Neuronal stem cell (in vitro differentiated cells): ENCODE results near the gene ASPG.

Experiments used
- DNase-seq: peaks from one replicate; pipeline ENCODE4 v3.0.0-alpha.2; 2013; ENCODE audit warnings: low spot score
- H2AFZ ChIP-seq: one replicate; pipeline ENCODE4 v1.6.1; 2013; ENCODE audit warnings: mild to moderate bottlenecking, low read length, inconsistent platforms
- H2AK5ac ChIP-seq: 2 replicates; pipeline ENCODE4 v1.6.1; 2013; ENCODE audit warnings: low read depth, mild to moderate bottlenecking, inconsistent platforms, low read length, moderate library complexity, mixed read lengths
- H2BK120ac ChIP-seq: 2 replicates; pipeline ENCODE4 v1.6.1; 2013; ENCODE audit warnings: low read depth, mild to moderate bottlenecking, inconsistent platforms, low read length, moderate library complexity, mixed read lengths
- H2BK12ac ChIP-seq: one replicate; pipeline ENCODE4 v1.6.1; 2013; ENCODE audit warnings: low read length, inconsistent platforms
- H2BK15ac ChIP-seq: 2 replicates; pipeline ENCODE4 v1.6.1; 2013; ENCODE audit warnings: mild to moderate bottlenecking, low read length, inconsistent platforms, mixed read lengths
- H2BK5ac ChIP-seq: one replicate; pipeline ENCODE4 v1.6.1; 2013; ENCODE audit warnings: inconsistent platforms, mild to moderate bottlenecking, low read length, moderate library complexity
- H3K14ac ChIP-seq: one replicate; pipeline ENCODE4 v1.6.1; 2013; ENCODE audit warnings: low read length, inconsistent platforms
- H3K18ac ChIP-seq: 2 replicates; pipeline ENCODE4 v1.6.1; 2013; ENCODE audit warnings: low read length, inconsistent platforms
- H3K23ac ChIP-seq: 2 replicates; pipeline ENCODE4 v1.6.1; 2013; ENCODE audit warnings: low read depth, mild to moderate bottlenecking, mixed read lengths, low read length, inconsistent platforms; ENCODE audit not compliant: poor library complexity
- H3K27ac ChIP-seq: replicated peaks from 3 replicates; pipeline ENCODE4 v1.5.1; 2013; ENCODE audit warnings: low read length, inconsistent platforms
- H3K27me3 ChIP-seq, 3 experiments: 2 replicates each; pipeline ENCODE4 v1.6.1; 2013; ENCODE audit warnings: low read length in 3 of 3, mild to moderate bottlenecking in 2 of 3, inconsistent platforms in 1 of 3, low read depth in 1 of 3, mixed read lengths in 1 of 3, moderate library complexity in 1 of 3; ENCODE audit not compliant: control insufficient read depth in 3 of 3, insufficient read depth in 3 of 3
- H3K36me3 ChIP-seq, 2 donors: replicated peaks in 1 of 2; 2 replicates each; pipeline ENCODE4 v1.6.1; 2013; ENCODE audit warnings: low read length in 2 of 2; ENCODE audit not compliant: control insufficient read depth in 2 of 2, insufficient read depth in 2 of 2
- H3K4ac ChIP-seq: 2 replicates; pipeline ENCODE4 v1.6.1; 2013; ENCODE audit warnings: inconsistent platforms, mild to moderate bottlenecking, low read length, moderate library complexity
- H3K4me1 ChIP-seq, 2 donors: 1 replicate in 1 of 2; 2 replicates in 1 of 2; pipeline ENCODE4 v1.6.1; 2013; ENCODE audit warnings: low read length in 2 of 2, low read depth in 1 of 2; ENCODE audit not compliant: control insufficient read depth in 2 of 2, insufficient read depth in 1 of 2
- H3K4me2 ChIP-seq: one replicate; pipeline ENCODE4 v1.6.1; 2013; ENCODE audit warnings: mild to moderate bottlenecking, low read length, inconsistent platforms; ENCODE audit not compliant: insufficient read depth, poor library complexity, severe bottlenecking
- H3K4me3 ChIP-seq, 2 donors: 2 replicates each; pipeline ENCODE4 v1.5.1; 2013; ENCODE audit warnings: low read length in 2 of 2, mild to moderate bottlenecking in 2 of 2, inconsistent platforms in 1 of 2, moderate library complexity in 1 of 2
- H3K79me1 ChIP-seq: one replicate; pipeline ENCODE4 v1.6.1; 2013; ENCODE audit warnings: low read depth, mild to moderate bottlenecking, inconsistent platforms, low read length, moderate library complexity
- H3K9ac ChIP-seq: one replicate; pipeline ENCODE4 v1.6.1; 2013; ENCODE audit warnings: mild to moderate bottlenecking, low read depth, low read length, inconsistent platforms; ENCODE audit not compliant: poor library complexity
- H3K9me3 ChIP-seq, 2 donors: replicated peaks in 1 of 2; 2 replicates each; pipeline versions ENCODE3 to v1.6.1; 2013; ENCODE audit warnings: low read length in 2 of 2, mild to moderate bottlenecking in 2 of 2, inconsistent platforms in 1 of 2, low read depth in 1 of 2, mixed read lengths in 1 of 2, moderate library complexity in 1 of 2; ENCODE audit not compliant: control insufficient read depth in 2 of 2, insufficient read depth in 1 of 2
- H4K8ac ChIP-seq: one replicate; pipeline ENCODE4 v1.6.1; 2013; ENCODE audit warnings: low read depth, mild to moderate bottlenecking, inconsistent platforms, low read length, moderate library complexity
- H4K91ac ChIP-seq: one replicate; pipeline ENCODE4 v1.6.1; 2013; ENCODE audit warnings: low read length, low read depth, mild to moderate bottlenecking, inconsistent platforms; ENCODE audit not compliant: poor library complexity
- WGBS, 2 donors: extraction: QIAGEN DNeasy Blood & Tissue Kit; methylation state at CpG; one replicate each; pipeline ENCODE4 v1.1.7; 2013; ENCODE audit warnings: missing lambda C conversion rate in 2 of 2, mixed read lengths in 1 of 2; ENCODE audit not compliant: insufficient read length in 2 of 2, insufficient replicate concordance in 1 of 2; ENCODE audit errors: extremely low coverage in 2 of 2; 5-methylcytosine and 5-hydroxymethylcytosine counted together

The ASPG gene

GRCh38 chr14:104081261-104081835 is 4.2 kb upstream of the ASPG start:
- peak overlapping the region; percentile 60 for H3K9ac ChIP-seq
- H3K79me1 ChIP-seq, result no peaks in the 10 kb centered on the region
- H3K27ac ChIP-seq, result no peak overlapping the region
- no peak for DNase-seq
- H2AFZ ChIP-seq, result no peak overlapping the region
- peak overlapping the region; percentile 97 for H2AK5ac ChIP-seq
- H4K8ac ChIP-seq, result peak overlapping the region; percentile 65
- peak overlapping the region; percentile 26 for H2BK15ac ChIP-seq
- no CpG with 5 or more reads among the region's 17 CpGs for WGBS, 2 donors
- H3K4ac ChIP-seq, result no peak overlapping the region
- H3K4me1 ChIP-seq, result no peaks in the 10 kb centered on the region
- peak overlapping the region; percentile 35 for H2BK5ac ChIP-seq
- peak overlapping the region; percentile 8 for H3K14ac ChIP-seq
- peak overlapping the region; percentile 6 for H3K23ac ChIP-seq
- H3K36me3 ChIP-seq, result no peaks in the 10 kb centered on the region
- no peak overlapping the region for H3K4me3 ChIP-seq
- peaks cover 0 to 54% (median 0%) of the 10 kb centered on the region in 3 experiments for H3K27me3 ChIP-seq
- peak overlapping the region; percentile 91 for H2BK120ac ChIP-seq
- H3K18ac ChIP-seq, result peak overlapping the region; percentile 31
- H4K91ac ChIP-seq, result no peak overlapping the region
- H3K9me3 ChIP-seq, result no peaks in the 10 kb centered on the region
- peak overlapping the region; percentile 90 for H2BK12ac ChIP-seq
- no peak overlapping the region for H3K4me2 ChIP-seq

- Histone ChIP-seq H2BK120ac (no peak overlapping the region), H3K27me3 (peaks cover 0 to 60% (median 0%) of the 10 kb centered on the region in 3 experiments), H4K8ac (no peak overlapping the region), H2BK5ac (peak overlapping the region; percentile 24), H3K14ac (peak overlapping the region; percentile 82), H2AK5ac (peak overlapping the region; percentile 97), H2BK15ac (no peak overlapping the region), H3K36me3 (no peaks in the 10 kb centered on the region), H3K4ac (no peak overlapping the region), H3K23ac (no peak overlapping the region), H3K79me1 (no peaks in the 10 kb centered on the region), H3K4me3 (no peak overlapping the region), H2AFZ (no peak overlapping the region), H2BK12ac (no peak overlapping the region), H3K9me3 (no peaks in the 10 kb centered on the region), H4K91ac (no peak overlapping the region), H3K9ac (no peak overlapping the region), H3K27ac (no peak overlapping the region), H3K4me1 (no peaks in the 10 kb centered on the region), H3K18ac (peak overlapping the region; percentile 80), H3K4me2 (no peak overlapping the region)
- WGBS, 2 donors, result no CpG with 5 or more reads among the region's 15 CpGs
- DNase-seq, result no peak
Observed at GRCh38 chr14:104081951-104082464, 3.5 kb upstream of the ASPG start.

- no peak overlapping the region for H3K23ac ChIP-seq
- no peak overlapping the region for H2AFZ ChIP-seq
- H3K9me3 ChIP-seq, result no peaks in the 10 kb centered on the region
- H3K27ac ChIP-seq, result no peak overlapping the region
- no peaks in the 10 kb centered on the region for H3K36me3 ChIP-seq
- no peak overlapping the region for H2BK15ac ChIP-seq
- H4K8ac ChIP-seq, result no peak overlapping the region
- peak overlapping the region; percentile 6 for H3K4ac ChIP-seq
- DNase-seq, result no peak
- H2BK120ac ChIP-seq, result no peak overlapping the region
- H3K14ac ChIP-seq, result peak overlapping the region; percentile 47
- no peak overlapping the region for H3K9ac ChIP-seq
- no peak overlapping the region for H2BK5ac ChIP-seq
- H3K4me2 ChIP-seq, result no peak overlapping the region
- no peak overlapping the region for H3K4me3 ChIP-seq
- H2AK5ac ChIP-seq, result peak overlapping the region; percentile 74
- no peaks in the 10 kb centered on the region for H3K4me1 ChIP-seq
- no peaks in the 10 kb centered on the region for H3K79me1 ChIP-seq
- H4K91ac ChIP-seq, result peak overlapping the region; percentile 53
- no peak overlapping the region for H2BK12ac ChIP-seq
- no CpG with 5 or more reads among the region's 12 CpGs for WGBS, 2 donors
- H3K27me3 ChIP-seq, result peaks cover 0 to 68% (median 0%) of the 10 kb centered on the region in 3 experiments
- peak overlapping the region; percentile 65 for H3K18ac ChIP-seq
Observed at GRCh38 chr14:104082807-104083206, 2.7 kb upstream of the ASPG start.

- no peak overlapping the region for H2AK5ac ChIP-seq
- H3K27me3 ChIP-seq, result peaks cover 0 to 76% (median 0%) of the 10 kb centered on the region in 3 experiments
- no CpG with 5 or more reads among the region's 16 CpGs for WGBS, 2 donors
- peak overlapping the region; percentile 90 for H2BK5ac ChIP-seq
- H2BK120ac ChIP-seq, result no peak overlapping the region
- no peaks in the 10 kb centered on the region for H3K36me3 ChIP-seq
- H2BK12ac ChIP-seq, result no peak overlapping the region
- H4K91ac ChIP-seq, result no peak overlapping the region
- H3K27ac ChIP-seq, result no peak overlapping the region
- no peak overlapping the region for H3K23ac ChIP-seq
- H3K4me1 ChIP-seq, result no peaks in the 10 kb centered on the region
- H3K9ac ChIP-seq, result no peak overlapping the region
- no peak overlapping the region for H3K4ac ChIP-seq
- H2AFZ ChIP-seq, result no peak overlapping the region
- no peak overlapping the region for H4K8ac ChIP-seq
- no peak overlapping the region for H3K4me3 ChIP-seq
- no peaks in the 10 kb centered on the region for H3K9me3 ChIP-seq
- H3K14ac ChIP-seq, result no peak overlapping the region
- H3K4me2 ChIP-seq, result no peak overlapping the region
- no peak for DNase-seq
- H3K18ac ChIP-seq, result peak overlapping the region; percentile 4
- H2BK15ac ChIP-seq, result no peak overlapping the region
- H3K79me1 ChIP-seq, result no peaks in the 10 kb centered on the region
Observed at GRCh38 chr14:104084251-104085002, 1.1 kb upstream of the ASPG start.
